ENCODE measurements around the gene SLC6A6. TPM values are rescaled to one million over a fixed set of nuclear protein-coding genes. Genes with fewer than 3 reads are reported as not detected.

SLC6A6 gene
- total and polyA plus RNA-seq, 4 donors, result 0.92 to 7.2 (median 2.9) TPM

DNA sequence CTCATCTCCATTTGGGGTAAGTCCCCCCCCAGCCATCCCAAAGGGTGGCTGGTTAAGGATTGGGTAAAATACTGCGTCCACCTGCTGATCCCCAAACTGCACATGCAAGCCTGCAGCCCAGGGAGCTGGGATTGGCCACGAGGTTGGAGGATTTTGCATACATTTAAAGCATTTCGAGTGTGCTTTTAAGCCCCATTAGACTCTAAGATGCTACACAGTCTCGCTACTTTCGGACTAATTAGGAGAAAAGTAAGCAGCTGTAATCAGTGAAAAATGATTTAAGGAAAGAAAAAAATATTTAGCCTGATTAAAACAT is 23.9 kb downstream of the SLC6A6 start (continued):
- no peak for TF ChIP-seq REST (IDR thresholded peaks at IDR 0.05)
- no peak for TF ChIP-seq EGR1 (IDR thresholded peaks at IDR 0.05; ENCODE audit: low read depth in 2 of 2)
- no peak for TF ChIP-seq HNF4A (conservative IDR thresholded peaks at IDR 0.05)

GRCh38 chr3:14428087-14429033 is 26.0 kb downstream of the SLC6A6 start:
- H3K4me3 ChIP-seq (ENCODE audit: low read depth in 1 of 3, low read length in 3 of 3), result no peak overlapping the region
- no peaks in the 10 kb centered on the region for H3K9me3 ChIP-seq (ENCODE audit: control insufficient read depth in 4 of 4, low read length in 3 of 4)
- no peaks in the 10 kb centered on the region for H3K27me3 ChIP-seq (ENCODE audit: control insufficient read depth in 4 of 4, insufficient read depth in 4 of 4, low read length in 3 of 4)
- H3K4me1 ChIP-seq (ENCODE audit: control insufficient read depth in 4 of 4, insufficient read depth in 4 of 4, low read length in 3 of 4), result peaks cover 0 to 13% (median 5%) of the 10 kb centered on the region in 4 donors
- DNase-seq (ENCODE audit: low spot score), result no peak
- no peak overlapping the region for H3K9ac ChIP-seq (ENCODE audit: low read depth in 1 of 2, low read length in 2 of 2)
- H3K36me3 ChIP-seq (ENCODE audit: control insufficient read depth in 4 of 4, insufficient read depth in 3 of 4, low read depth in 1 of 4, low read length in 3 of 4), result no peaks in the 10 kb centered on the region
- WGBS, result 96% methylated on average over 7 of the region's 7 CpGs
- TF ChIP-seq REST (IDR thresholded peaks at IDR 0.05), result no peak
- TF ChIP-seq EGR1 (IDR thresholded peaks at IDR 0.05; ENCODE audit: low read depth in 2 of 2), result no peak
- no peak overlapping the region for H3K27ac ChIP-seq (ENCODE audit: low read depth in 1 of 2, low read length in 2 of 2)

DNA sequence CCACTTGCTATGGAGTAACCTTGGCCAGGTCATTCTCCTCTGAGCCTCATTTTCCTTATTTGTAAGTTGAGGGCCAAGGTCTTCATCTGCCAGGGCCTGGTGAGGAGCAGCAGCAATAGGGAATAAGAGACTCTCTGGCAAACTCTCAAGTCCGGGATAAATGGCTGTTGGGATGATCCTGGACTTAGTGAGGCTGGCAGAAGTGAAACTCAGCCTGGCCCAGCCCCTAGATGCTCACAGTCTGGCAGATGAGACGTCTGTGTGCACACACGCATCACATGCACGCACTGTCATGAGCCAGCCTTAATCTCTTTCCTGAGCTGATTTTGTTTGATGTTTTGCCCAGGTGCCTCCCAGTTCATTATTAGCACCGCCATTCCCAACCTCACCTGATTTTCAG is 26.8 kb downstream of the SLC6A6 start:
- Histone ChIP-seq H3K27ac (ENCODE audit: low read depth in 1 of 2, low read length in 2 of 2) (no peak overlapping the region), H3K9me3 (ENCODE audit: control insufficient read depth in 4 of 4, low read length in 3 of 4) (no peaks in the 10 kb centered on the region), H3K9ac (ENCODE audit: low read depth in 1 of 2, low read length in 2 of 2) (no peak overlapping the region), H3K4me1 (ENCODE audit: control insufficient read depth in 4 of 4, insufficient read depth in 4 of 4, low read length in 3 of 4) (peaks cover 0 to 13% (median 5%) of the 10 kb centered on the region in 4 donors), H3K27me3 (ENCODE audit: control insufficient read depth in 4 of 4, insufficient read depth in 4 of 4, low read length in 3 of 4) (no peaks in the 10 kb centered on the region), H3K36me3 (ENCODE audit: control insufficient read depth in 4 of 4, insufficient read depth in 3 of 4, low read depth in 1 of 4, low read length in 3 of 4) (no peaks in the 10 kb centered on the region), H3K4me3 (ENCODE audit: low read depth in 1 of 3, low read length in 3 of 3) (no peak overlapping the region)
- WGBS, result 76% methylated on average over 5 of the region's 5 CpGs
- TF ChIP-seq RXRA (IDR thresholded peaks at IDR 0.05) (no peak), CTCF (IDR thresholded peaks at IDR 0.05; ENCODE audit: low read depth, low read length, missing input control) (no peak), TAF1 (conservative IDR thresholded peaks at IDR 0.05) (no peak), ZBTB33 (IDR thresholded peaks at IDR 0.05) (no peak), HNF4A (conservative IDR thresholded peaks at IDR 0.05) (no peak), ATF3 (IDR thresholded peaks at IDR 0.05) (no peak), SP1 (IDR thresholded peaks at IDR 0.05) (no peak), NR2F2 (IDR thresholded peaks at IDR 0.05) (no peak), EGR1 (IDR thresholded peaks at IDR 0.05; ENCODE audit: low read depth in 2 of 2) (no peak), GABPA (IDR thresholded peaks at IDR 0.05 in 1 of 2, conservative IDR thresholded peaks at IDR 0.05 in 1 of 2) (no peak)
- TF ChIP-seq, protein P1, sequence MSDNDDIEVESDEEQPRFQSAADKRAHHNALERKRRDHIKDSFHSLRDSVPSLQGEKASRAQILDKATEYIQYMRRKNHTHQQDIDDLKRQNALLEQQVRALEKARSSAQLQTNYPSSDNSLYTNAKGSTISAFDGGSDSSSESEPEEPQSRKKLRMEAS (IDR thresholded peaks at IDR 0.05), result no peak
- no peak for DNase-seq (ENCODE audit: low spot score)

Measured in liver (tissue), 9 donors.